Nucleus accumbens (tissue), 56 donors: ENCODE results near the gene SND1.

Experiments used
- DNase-seq, 56 donors: peaks; one replicate each; lab custom pipeline; 2025; lab: John Stamatoyannopoulos, UW

The SND1 gene

GRCh38 chr7:127794551-127794950 lies 142.6 kb downstream of the SND1 start:
- no peak for DNase-seq

GRCh38 chr7:127798023-127798422 lies 146.0 kb downstream of the SND1 start:
- peak in 4 of 56 donors; percentile 3 to 19 (median 10) for DNase-seq

GRCh38 chr7:127798769-127799372 lies 146.9 kb downstream of the SND1 start:
- no peak for DNase-seq

- DNase-seq = no peak
Measured at GRCh38 chr7:127799535-127800305, 147.7 kb downstream of the SND1 start.

GRCh38 chr7:127802845-127803244 lies 150.9 kb downstream of the SND1 start:
- no peak for DNase-seq

GRCh38 chr7:127803626-127804025 lies 151.6 kb downstream of the SND1 start:
- DNase-seq = no peak

- DNase-seq = no peak
Measured at GRCh38 chr7:127807340-127807739, 155.3 kb downstream of the SND1 start.

- no peak for DNase-seq
Measured at GRCh38 chr7:127807829-127808228, 155.8 kb downstream of the SND1 start.

- DNase-seq = peak in 34 of 56 donors; percentile 1 to 73 (median 34)
Measured at GRCh38 chr7:127809261-127809702, 157.3 kb downstream of the SND1 start.

- DNase-seq = no peak
Measured at GRCh38 chr7:127810113-127810512, 158.1 kb downstream of the SND1 start.

GRCh38 chr7:127810696-127811660 lies 159.0 kb downstream of the SND1 start:
- no peak for DNase-seq

- DNase-seq = no peak
Measured at GRCh38 chr7:127812540-127812939, 160.5 kb downstream of the SND1 start.

- no peak for DNase-seq
Measured at GRCh38 chr7:127813991-127814541, 162.1 kb downstream of the SND1 start.

- DNase-seq = no peak
Measured at GRCh38 chr7:127815631-127816145, 163.7 kb downstream of the SND1 start.

- no peak for DNase-seq
Measured at GRCh38 chr7:127816354-127817190, 164.6 kb downstream of the SND1 start.

- DNase-seq = no peak
Measured at GRCh38 chr7:127817466-127817865, 165.5 kb downstream of the SND1 start.

- DNase-seq = no peak
Measured at GRCh38 chr7:127818306-127818705, 166.3 kb downstream of the SND1 start.

GRCh38 chr7:127819975-127820731 lies 168.2 kb downstream of the SND1 start:
- DNase-seq = no peak

- no peak for DNase-seq
Measured at GRCh38 chr7:127820732-127821085, 168.7 kb downstream of the SND1 start.
